ENCODE data around the gene PLEKHA6. TPM values are rescaled to one million over a fixed set of nuclear protein-coding genes. Genes with fewer than 3 reads are reported as not detected.

PLEKHA6 gene
- total RNA-seq, 1 experiment from 2014 or later, result 0.29 TPM

GRCh38 chr1:204355913-204356312 lies 3.8 kb downstream of the PLEKHA6 start:
- no peak for DNase-seq (ENCODE audit: low read depth)

DNA sequence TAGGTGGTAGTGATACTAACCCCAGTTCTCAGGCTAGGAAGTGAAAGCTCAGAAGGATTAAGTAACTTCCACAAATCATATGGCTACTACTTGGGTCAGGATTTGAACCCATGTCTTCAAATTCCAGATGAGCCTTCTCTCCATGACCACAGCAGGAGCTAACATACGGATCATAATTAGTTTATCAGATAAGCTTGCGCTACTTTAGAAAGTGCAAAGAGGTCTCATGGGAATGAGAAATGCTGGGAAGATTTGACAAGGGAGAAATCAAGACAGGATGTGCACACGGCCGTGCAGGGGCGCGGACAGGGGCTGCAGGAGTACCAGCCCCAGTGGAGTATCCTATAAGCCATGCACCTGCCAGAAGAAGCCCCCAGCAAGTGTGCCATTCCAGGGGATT lies 5.2 kb downstream of the PLEKHA6 start:
- no peak for DNase-seq (ENCODE audit: low read depth)

DNA sequence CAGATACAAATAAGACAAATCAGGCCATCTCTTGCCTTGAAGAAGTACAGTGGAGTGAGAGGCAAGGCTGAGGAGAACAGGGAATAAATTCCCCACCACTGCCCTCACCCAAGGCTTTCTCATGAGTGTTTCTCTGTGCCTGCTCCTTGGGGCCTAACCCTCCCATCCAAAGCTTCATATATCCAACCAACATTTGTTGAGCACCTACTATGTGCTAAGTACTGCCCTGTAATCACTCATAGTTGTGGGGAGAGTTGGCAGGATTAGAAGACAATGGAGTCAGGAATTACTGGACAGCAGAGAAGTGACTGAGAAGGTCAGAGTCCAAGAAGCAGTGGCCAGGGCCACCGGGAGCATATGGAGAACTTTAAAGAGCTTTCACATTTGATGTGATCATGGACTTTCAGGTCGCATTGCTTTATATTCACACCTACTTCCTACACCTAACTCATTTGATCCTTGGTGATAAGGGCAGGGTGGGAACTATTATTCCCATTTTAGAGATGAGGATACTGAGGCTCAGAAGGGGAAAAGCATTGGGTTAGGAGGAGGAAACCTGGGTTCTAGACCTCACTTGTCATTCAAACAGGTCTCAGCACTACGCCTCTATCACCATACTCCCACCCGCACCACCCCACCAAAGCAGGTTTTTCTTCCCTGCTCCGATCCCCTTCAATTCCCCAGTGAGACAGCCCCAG lies 6.4 kb downstream of the PLEKHA6 start:
- DNase-seq (ENCODE audit: low read depth), result no peak

- peak; percentile 61 for DNase-seq (ENCODE audit: low read depth)
These were observed 8.7 kb downstream of the PLEKHA6 start for GRCh38 chr1:204350857-204351573.

- DNase-seq (ENCODE audit: low read depth), result no peak
These were observed 9.4 kb downstream of the PLEKHA6 start for GRCh38 chr1:204350312-204350711.

GRCh38 chr1:204349602-204350001 lies 10.1 kb downstream of the PLEKHA6 start:
- no peak for DNase-seq (ENCODE audit: low read depth)

DNA sequence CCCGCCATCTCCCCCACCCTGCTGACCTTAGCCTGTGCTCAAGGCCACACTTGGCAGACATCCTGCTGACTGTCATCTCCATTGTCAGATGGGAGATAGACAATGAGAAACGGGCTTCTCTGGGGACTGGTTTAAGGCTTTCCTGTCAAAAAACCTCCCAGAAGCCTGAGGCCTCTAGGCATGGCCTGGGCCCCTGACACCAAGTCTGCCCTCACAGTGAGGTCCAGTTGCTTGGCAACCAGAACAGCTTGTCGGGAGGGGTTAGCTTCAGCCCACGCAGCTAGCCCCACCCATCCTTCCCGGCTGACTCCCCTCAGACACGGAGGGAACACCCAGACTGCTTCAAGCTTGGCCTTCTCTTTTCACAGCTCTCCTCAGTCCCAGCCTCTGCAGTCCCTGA lies 11.0 kb downstream of the PLEKHA6 start:
- DNase-seq (ENCODE audit: low read depth), result peak; percentile 43

- DNase-seq (ENCODE audit: low read depth), result no peak
These were observed 11.5 kb downstream of the PLEKHA6 start for GRCh38 chr1:204348242-204348641.

DNA sequence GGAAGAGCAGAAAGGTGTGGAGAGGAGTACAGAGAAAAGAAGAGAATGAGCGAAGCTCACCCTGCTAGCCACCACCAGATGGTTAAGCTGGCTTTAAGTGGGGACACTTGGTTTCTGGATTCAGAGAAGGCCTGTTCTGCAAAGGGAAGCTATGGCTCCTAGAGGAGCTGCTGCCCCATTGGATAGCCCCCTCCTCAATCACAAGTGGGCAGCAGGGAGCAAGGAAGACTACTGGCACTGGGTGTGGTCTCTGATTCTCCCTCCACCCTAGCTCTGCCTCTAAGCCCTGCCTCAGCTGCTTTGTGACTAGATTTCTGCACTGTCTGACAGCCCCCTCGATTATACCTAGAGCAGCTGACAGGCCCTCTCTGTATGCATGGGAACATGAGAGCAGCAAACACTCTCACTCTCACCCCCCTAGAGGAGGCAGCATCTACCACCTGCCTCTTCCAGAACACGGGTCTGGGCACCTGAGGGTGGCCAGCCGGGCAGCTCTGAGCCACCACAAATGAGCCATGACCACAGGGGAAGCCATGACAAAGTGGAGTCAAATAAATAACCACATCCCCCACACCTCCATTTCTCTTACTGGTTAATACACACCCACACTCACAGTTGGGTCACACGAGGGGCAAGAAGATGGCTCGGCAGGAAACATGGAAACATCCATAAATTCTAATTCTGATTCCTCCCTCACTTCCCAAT lies 13.6 kb downstream of the PLEKHA6 start:
- no peak for DNase-seq (ENCODE audit: low read depth)

DNA sequence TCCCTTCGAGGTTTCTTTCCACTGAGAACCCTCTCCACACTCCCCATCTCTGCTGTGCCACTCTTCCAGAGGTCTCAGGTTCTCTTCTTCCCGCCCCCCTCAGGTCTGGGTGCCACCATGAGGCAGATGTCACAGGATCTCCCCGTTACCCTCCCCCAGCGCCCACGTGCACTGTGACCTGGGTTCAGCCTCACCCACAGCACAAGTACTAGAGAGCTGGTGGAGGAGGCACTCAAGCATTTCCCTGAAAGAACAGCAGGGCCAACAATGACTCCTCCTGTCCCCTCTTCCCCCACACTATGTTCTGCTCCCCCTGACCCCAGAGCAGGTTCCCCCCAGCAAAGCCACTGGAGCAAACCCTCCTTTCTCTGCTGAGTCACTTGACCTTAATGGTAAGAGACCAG lies 14.3 kb downstream of the PLEKHA6 start:
- no peak for DNase-seq (ENCODE audit: low read depth)

DNA sequence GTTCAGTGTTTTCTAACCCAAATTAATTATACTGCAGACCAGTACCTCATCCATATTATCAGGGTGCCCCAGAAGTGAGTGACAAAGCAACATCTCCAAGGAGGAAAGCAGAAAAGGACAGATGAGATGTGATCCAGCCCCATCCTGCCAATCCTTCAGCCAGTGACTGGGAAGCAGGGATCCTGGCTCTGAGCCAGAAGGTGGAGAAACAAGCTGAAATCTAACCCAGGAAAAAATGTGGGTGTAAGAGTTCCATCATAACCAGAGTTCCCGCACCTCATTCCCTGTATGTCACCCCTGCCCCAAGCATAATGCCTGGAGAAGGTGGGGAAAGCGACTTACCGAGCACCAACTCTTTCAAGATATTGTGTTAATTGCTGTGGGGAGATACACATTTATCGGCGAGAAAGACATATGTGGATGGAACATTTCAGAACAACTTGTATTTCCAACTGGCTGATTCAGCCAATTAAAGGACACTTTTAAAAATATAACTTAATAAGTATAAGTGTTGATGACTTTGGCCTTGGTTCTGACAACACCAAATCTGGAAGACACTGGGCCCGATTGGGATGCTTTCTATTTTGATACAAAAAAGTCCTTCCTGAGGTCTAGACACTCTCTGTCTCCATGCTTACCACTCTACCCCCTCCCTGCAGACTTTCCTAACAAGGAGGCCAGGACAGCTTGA lies 14.9 kb downstream of the PLEKHA6 start:
- DNase-seq (ENCODE audit: low read depth), result no peak

- DNase-seq (ENCODE audit: low read depth), result no peak
These were observed 15.9 kb downstream of the PLEKHA6 start for GRCh38 chr1:204343802-204344201.

GRCh38 chr1:204343247-204343646 lies 16.5 kb downstream of the PLEKHA6 start:
- DNase-seq (ENCODE audit: low read depth), result no peak

DNA sequence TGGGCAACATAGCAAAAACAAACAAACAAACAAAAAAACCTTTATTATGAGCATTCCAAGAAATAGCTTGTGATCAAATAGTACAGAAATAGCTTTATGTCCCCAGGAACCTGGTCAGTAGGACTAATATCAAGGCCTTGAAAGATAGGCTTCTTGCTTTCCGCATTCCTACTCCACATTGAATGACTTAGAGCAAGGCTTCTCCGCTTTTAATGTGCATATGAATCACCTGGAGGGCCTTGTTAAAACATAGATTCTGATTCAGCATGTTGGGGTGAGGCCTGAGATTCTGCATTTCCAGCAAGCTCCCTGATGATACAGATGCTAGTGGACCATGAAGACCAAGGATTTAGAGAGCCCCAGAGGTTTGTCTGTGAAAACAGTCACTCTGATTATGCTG lies 17.4 kb downstream of the PLEKHA6 start:
- DNase-seq (ENCODE audit: low read depth), result no peak

DNA sequence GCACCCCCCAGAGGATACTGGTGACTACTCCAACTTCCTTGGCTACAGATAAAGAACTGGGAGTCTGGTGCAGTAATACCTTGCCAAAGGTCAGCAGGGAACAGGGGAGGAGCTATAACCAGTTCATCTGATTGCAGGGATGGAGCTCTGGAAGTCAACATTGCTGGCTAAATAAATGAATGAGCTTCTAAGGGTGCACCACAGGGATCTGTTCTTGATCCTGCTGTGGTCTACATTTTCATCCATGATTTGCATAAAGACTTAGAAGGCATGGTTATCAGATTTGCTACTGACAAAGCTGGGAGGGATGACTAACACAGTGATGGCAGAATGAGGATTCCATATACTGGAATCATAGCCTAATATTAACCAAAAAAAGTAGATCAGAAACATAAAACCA lies 18.3 kb downstream of the PLEKHA6 start:
- DNase-seq (ENCODE audit: low read depth), result no peak

- DNase-seq (ENCODE audit: low read depth), result no peak
These were observed 19.4 kb downstream of the PLEKHA6 start for GRCh38 chr1:204340081-204340889.

GRCh38 chr1:204339541-204339940 lies 20.2 kb downstream of the PLEKHA6 start:
- no peak for DNase-seq (ENCODE audit: low read depth)

DNA sequence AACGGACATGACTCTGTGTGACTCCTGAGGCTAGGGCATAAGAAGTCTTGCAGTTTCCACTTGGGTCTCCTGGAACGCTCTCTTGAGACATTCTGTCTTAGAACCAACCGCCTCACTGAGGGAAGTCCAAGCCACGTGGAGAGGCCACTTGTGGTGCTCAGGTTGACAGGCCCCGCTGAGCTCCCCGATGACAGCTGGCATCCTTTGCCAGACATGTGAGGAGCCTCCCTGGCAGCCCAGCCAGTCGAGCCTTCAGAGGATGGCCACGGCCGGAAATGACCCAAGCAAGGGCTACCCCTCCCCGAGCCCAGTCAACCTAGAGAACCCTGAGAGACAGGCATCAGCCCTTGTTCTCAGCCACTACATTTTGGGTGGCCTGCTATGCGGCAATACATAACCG lies 20.7 kb downstream of the PLEKHA6 start:
- DNase-seq (ENCODE audit: low read depth), result no peak

DNA sequence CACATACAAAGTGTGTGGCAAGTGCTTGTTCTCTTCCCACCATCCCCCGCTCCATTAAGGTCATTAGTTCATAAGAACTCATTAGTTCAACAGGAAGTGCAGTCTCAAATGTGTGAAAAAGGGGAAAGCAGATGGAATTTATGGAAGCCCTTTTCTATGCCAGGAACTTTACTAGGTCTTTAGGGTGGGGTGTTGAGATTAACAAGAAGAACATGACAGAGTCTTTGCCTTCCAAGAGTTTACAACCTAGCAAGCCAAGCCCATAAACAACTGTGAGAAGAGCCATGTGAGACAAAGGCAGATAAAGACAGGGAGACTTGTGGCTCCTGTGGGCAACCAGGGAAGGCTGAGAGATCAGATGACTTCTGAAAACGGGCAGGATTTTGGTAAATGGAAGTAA lies 21.4 kb downstream of the PLEKHA6 start:
- no peak for DNase-seq (ENCODE audit: low read depth)

GRCh38 chr1:204337583-204337982 lies 22.1 kb downstream of the PLEKHA6 start:
- DNase-seq (ENCODE audit: low read depth), result no peak

DNA sequence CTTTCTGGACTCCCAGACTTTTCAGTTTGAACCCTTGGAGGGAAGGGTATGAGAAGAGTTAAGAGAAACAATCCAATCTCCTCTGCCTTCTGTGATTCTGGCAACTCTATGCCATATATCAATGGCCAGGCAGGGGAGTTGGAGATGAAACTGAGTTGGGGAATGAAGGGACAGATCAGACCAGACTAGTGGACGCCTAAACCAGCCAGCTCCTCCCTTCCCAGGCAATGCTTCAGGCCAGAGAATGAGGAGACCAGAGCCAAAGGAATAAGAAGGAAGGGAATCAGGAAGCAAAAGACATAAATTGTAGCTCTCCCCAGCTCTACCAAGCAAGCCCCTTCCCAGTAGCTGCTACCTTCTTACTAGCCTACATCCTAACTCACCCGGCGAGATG lies 22.7 kb downstream of the PLEKHA6 start:
- DNase-seq (ENCODE audit: low read depth), result no peak
